GM19025 (cell line): ENCODE results near the gene IQGAP1.
"Not testable (repeated sequence)": the region's sequence is repeated elsewhere in the genome, so short reads cannot be mapped to it uniquely, and the experiment has no call there.

Experiments
- ATAC-seq: cut with Tn5 transposase; IDR thresholded peaks from one replicate; pipeline ENCODE4 v1.9.1; 2021; ENCODE audit warnings: mild to moderate bottlenecking, low read depth, moderate library complexity; ENCODE audit not compliant: unreplicated experiment

The IQGAP1 gene

GRCh38 chr15:90387534-90388461 lies at the start of gene IQGAP1:
IQGAP1 (plus strand) TSS chr15:90388242; CDS start chr15:90388342, 100 bp downstream.
- ATAC-seq = peak; percentile 91

GRCh38 chr15:90338532-90338931 lies 49.5 kb upstream of the IQGAP1 start:
- no peak for ATAC-seq

- no peak for ATAC-seq
Observed at GRCh38 chr15:90340345-90340744, 47.7 kb upstream of the IQGAP1 start.

- no peak for ATAC-seq
Observed at GRCh38 chr15:90343302-90343790, 44.7 kb upstream of the IQGAP1 start.

GRCh38 chr15:90344662-90345061 lies 43.4 kb upstream of the IQGAP1 start:
- no peak for ATAC-seq

GRCh38 chr15:90345857-90346256 lies 42.2 kb upstream of the IQGAP1 start:
- no peak for ATAC-seq

GRCh38 chr15:90347431-90348065 lies 40.5 kb upstream of the IQGAP1 start:
- not testable (repeated sequence) for ATAC-seq

GRCh38 chr15:90348456-90348855 lies 39.6 kb upstream of the IQGAP1 start:
- ATAC-seq = no peak

GRCh38 chr15:90349072-90349471 lies 39.0 kb upstream of the IQGAP1 start:
- ATAC-seq = no peak

- ATAC-seq = no peak
Observed at GRCh38 chr15:90349821-90350220, 38.2 kb upstream of the IQGAP1 start.

- no peak for ATAC-seq
Observed at GRCh38 chr15:90351479-90352106, 36.4 kb upstream of the IQGAP1 start.

- ATAC-seq = peak; percentile 99
Observed at GRCh38 chr15:90352107-90352893, 35.7 kb upstream of the IQGAP1 start, which contains the start of gene ZNF774. ZNF774 (plus strand) TSS chr15:90352284; CDS start chr15:90354661, 2,377 bp downstream.

GRCh38 chr15:90354986-90355385 lies 33.1 kb upstream of the IQGAP1 start:
- no peak for ATAC-seq

- ATAC-seq = no peak
Observed at GRCh38 chr15:90358124-90359033, 29.7 kb upstream of the IQGAP1 start.

GRCh38 chr15:90360746-90361145 lies 27.3 kb upstream of the IQGAP1 start:
- no peak for ATAC-seq

- no peak for ATAC-seq
Observed at GRCh38 chr15:90362936-90363212, 25.2 kb upstream of the IQGAP1 start.

GRCh38 chr15:90364251-90364650 lies 23.8 kb upstream of the IQGAP1 start:
- no peak for ATAC-seq

- ATAC-seq = no peak
Observed at GRCh38 chr15:90365414-90366055, 22.5 kb upstream of the IQGAP1 start.

- no peak for ATAC-seq
Observed at GRCh38 chr15:90367576-90367975, 20.5 kb upstream of the IQGAP1 start.
